ENCODE results near the gene BRSK2.

DNA sequence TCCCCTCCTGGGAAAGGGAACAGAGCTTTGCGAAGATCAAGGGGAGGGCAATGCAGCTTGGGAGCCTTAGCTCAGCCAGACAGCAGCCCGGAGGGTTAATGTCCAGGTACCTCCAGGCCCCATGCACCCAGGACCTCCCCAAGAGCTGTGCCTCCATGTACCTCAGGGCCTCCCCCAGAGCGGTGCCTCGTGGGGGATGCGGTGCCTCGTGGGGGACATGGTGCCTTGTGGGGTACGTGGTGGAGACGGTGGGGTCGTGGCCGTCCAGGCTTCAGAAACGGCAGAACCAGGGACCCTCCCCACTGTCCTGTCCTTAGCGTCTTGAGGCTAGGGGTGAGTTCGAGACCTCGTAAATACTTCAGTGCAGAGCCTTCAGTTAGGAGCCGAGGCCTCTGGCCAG, 33.2 kb downstream of the BRSK2 start:
- no peak for TF ChIP-seq CTCF (IDR thresholded peaks at IDR 0.05; ENCODE audit: insufficient read depth, low read depth, low read length)
- TF ChIP-seq EZH2 (IDR thresholded peaks at IDR 0.05; ENCODE audit: insufficient read depth, low read length) = no peak
